Jurkat, Clone E6-1 (cell line): ENCODE results near the gene MED4.
"Not testable (repeated sequence)": the region's sequence is repeated elsewhere in the genome, so short reads cannot be mapped to it uniquely, and the experiment has no call there.

ENCODE experiments used
- DNase-seq: peaks from one replicate; pipeline ENCODE4 v3.0.0-alpha.2; 2011; ENCODE audit warnings: low read depth, low spot score
- H3K4me3 ChIP-seq: 2 replicates; pipeline ENCODE4 v1.5.1; 2011; ENCODE audit warnings: mild to moderate bottlenecking, low read length, control low read depth, moderate library complexity

MED4 gene

DNA sequence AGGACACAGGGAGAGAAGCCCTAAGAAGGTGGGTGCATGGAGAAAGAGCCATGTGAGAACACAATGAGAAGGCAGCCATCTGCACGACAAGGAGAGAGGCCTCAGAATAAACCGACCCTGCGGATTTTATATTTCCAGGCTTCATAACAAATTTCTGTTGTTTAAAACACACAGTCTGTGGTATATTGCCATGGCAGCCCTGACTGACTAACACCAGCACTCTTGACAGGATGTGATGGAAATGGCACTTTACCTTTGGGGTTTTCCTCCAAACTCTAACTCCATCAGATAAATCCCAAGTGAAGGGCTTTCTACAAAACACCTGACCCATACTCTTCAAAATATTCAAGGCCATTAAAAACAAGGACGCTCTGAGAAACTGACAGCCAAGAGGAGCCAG is 13.2 kb upstream of the MED4 start:
- no peak overlapping the region for H3K4me3 ChIP-seq
- DNase-seq: no peak

- H3K4me3 ChIP-seq: no peak overlapping the region
- no peak for DNase-seq
Measured at GRCh38 chr13:48097793-48098192, 2.9 kb upstream of the MED4 start.

DNA sequence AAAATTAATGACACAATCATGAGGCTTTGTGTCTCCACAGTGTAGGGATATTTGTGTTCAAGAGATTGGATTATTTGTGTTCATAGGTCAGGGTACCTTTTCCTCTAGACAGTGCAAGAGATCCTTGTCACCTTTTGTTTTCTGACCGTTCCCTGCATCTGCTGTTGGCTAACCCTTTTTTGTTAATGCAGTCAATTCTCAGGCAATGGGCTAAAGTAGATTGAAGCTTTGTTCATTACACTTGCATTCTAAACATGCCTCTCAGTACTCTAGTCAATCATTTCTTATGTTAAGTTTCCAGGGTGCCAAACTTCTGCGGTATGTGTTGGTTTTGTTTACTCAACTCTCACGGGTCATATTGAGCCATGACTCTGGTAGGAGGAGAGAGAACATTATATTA is 1.8 kb upstream of the MED4 start:
- DNase-seq: no peak
- H3K4me3 ChIP-seq: no peak overlapping the region

DNA sequence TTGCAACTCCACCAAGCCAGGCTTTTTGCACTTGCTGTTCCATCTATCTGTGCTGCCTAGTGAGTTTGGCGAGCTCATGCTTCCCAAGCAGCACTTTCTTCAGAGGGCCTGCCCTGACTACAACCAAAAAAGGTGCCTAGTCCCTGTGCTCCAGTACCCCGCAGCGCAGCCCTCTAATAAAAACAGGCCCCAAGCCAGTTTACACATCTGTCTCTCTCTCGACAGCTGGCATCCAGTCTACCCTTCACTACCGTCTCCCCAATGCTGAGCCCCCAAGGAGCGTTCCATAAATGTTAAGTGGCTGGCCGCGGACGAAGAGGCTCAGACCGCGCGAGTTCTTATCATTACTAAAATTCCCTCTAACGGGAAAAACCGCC is 512 bp downstream of the MED4 start:
- no peak for DNase-seq
- H3K4me3 ChIP-seq: peak overlapping the region; percentile 90

GRCh38 chr13:48093588-48093987 is 1.3 kb downstream of the MED4 start:
- peak overlapping the region; percentile 90 for H3K4me3 ChIP-seq
- DNase-seq: no peak

- H3K4me3 ChIP-seq: no peak overlapping the region
Measured at GRCh38 chr13:48086272-48086671, 8.6 kb downstream of the MED4 start.

DNA sequence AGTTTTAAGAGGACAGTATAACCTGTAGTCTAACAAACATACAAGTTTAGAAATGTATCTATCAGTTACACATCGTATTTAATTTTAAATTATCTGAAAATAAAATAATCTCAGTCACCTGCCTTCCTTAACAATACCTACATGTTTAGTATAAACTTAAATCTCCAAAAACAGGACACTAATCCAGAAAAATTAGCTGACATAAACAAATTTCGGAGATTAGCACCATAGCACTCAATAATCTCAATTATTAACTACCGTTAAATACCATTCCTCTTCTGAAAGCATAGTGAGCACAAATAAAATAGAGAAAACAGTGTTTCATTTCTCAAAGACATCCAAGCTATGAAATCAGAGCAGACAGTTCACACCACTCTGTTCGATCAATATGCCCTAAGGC is 13.2 kb downstream of the MED4 start:
- H3K4me3 ChIP-seq: no peak overlapping the region
- no peak for DNase-seq

More at GRCh38 chr13:48086272-48086671, 8.6 kb downstream of the MED4 start:
- no peak for DNase-seq

- H3K4me3 ChIP-seq: no peak overlapping the region
- DNase-seq: peak; percentile 54
Measured at GRCh38 chr13:48078251-48078656, 16.6 kb downstream of the MED4 start.

DNA sequence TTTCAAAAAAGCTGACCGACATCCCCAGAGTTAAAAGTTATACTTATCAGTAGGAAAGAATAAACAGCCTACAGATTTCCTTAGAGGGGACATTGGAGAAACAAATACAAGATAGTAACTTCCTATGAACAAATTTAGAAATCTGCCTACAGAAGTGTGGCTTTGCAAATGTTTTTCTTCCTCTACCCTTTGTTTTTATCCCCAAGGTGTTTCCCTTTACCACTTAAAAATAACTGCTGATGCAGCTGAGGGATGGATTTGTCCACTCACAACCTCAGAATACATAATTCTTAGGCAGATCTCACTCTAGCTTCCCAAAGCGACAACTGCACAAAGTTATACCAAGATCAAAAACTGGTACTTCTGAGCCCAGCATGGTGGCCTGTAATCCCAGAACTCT is 20.9 kb downstream of the MED4 start:
- no peak overlapping the region for H3K4me3 ChIP-seq
- DNase-seq: no peak

DNA sequence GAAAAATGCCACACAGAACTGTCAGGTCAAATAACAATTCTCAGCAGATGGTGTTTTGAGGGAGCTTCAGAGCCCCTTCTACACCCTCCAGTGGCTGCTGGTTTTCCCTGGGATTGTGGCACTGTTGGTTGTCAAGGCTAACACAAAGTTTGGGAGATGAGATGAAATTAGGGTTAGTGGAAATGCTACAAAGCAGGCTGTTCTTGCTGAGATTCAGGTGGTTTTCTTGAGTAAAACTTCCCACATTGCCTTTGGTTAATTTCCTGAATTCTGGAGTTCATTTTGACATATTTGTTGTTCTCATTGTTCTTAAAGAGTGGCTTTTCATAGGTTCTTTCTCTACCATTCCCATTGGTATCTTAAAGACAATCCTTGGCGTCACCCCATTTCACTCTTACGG is 22.1 kb downstream of the MED4 start:
- no peak overlapping the region for H3K4me3 ChIP-seq
- no peak for DNase-seq

GRCh38 chr13:48072304-48072703 is 22.6 kb downstream of the MED4 start:
- DNase-seq: no peak
- H3K4me3 ChIP-seq: no peak overlapping the region

DNA sequence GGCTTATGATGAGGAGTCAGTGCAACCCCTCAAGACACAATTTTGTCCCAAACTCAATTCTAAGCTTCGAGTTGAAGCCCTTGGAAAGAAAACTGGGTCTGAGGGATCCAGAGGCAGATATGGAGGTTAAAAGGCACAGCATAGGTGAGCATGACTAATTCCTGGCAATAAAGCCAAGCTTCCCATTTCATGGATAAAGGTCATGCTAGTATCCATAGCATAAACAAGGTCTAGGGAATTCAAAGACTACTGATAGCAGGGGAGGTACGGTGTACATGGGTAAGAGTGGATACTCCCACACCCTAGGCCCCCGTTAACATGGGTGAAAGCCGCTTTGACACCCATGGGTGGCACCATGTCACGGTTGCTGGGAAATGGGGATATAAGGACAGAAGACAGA is 24.0 kb downstream of the MED4 start:
- DNase-seq: no peak
- H3K4me3 ChIP-seq: no peak overlapping the region

GRCh38 chr13:48069573-48069972 is 25.3 kb downstream of the MED4 start:
- DNase-seq: no peak
- no peak overlapping the region for H3K4me3 ChIP-seq

GRCh38 chr13:48068952-48069351 is 26.0 kb downstream of the MED4 start:
- H3K4me3 ChIP-seq: no peak overlapping the region
- DNase-seq: no peak

DNA sequence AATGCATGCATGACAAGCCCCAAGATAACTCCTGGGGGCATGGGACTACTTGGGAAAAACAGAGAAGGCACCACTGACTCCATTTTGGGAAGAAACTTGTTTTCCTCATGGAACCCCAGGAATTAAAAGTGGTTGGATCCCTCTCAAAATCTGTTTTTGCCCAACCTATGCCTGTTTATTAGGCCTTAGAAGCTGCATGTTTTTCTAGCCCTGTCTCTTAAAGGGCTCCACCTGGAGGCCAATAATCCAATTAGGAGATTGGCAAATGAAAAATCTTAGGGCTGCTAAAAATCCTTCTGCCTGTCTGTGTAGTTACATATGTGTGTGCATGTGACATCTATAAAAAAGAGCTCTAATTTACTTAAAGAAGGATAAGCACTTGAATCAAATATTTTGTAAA is 26.9 kb downstream of the MED4 start:
- DNase-seq: peak; percentile 17
- no peak overlapping the region for H3K4me3 ChIP-seq

GRCh38 chr13:48066310-48066989 is 28.5 kb downstream of the MED4 start:
- H3K4me3 ChIP-seq: no peak overlapping the region
- DNase-seq: peak; percentile 61

DNA sequence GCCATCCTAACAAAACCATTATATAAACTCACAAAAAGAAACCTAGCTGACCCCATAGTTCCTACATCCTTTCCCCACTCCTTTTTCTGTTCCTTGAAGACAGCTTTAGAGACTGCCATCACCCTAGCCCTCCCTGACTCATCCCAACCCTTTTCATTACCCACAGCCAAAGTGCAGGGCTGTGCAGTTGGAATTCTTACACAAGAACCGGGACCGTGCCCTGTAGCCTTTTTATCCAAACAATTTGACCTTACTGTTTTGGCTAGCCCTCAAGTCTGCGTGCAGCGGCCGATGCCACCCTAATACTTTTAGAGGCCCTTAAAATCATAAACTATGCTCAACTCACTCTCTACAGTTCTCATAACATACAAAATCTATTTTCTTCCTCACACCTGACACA is 35.0 kb downstream of the MED4 start:
- not testable (repeated sequence) for DNase-seq, H3K4me3 ChIP-seq

- not testable (repeated sequence) for DNase-seq, H3K4me3 ChIP-seq
Measured at GRCh38 chr13:48058536-48058935, 36.4 kb downstream of the MED4 start.

- DNase-seq: no peak
- H3K4me3 ChIP-seq: no peak overlapping the region
Measured at GRCh38 chr13:48055712-48056111, 39.2 kb downstream of the MED4 start.

DNA sequence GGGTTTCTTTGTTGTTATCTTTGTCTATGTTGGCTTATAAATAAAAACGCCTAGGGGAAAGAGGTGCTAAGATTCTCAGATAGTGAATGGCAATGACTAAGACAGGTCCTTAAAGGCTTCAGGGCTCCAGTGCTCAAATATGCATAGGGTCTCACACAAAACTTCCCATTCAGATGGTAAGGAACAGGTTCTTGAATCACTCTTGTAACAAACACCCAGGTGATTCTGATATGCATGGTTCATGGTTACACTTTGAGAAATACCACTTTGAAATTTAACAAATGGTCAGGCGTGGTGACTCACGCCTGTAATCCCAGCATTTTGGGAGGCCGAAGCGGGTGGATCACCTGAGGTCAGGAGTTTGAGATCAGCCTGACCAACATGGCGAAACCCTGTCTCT is 40.3 kb downstream of the MED4 start:
- DNase-seq: no peak
- H3K4me3 ChIP-seq: no peak overlapping the region

GRCh38 chr13:48050550-48050949 is 44.4 kb downstream of the MED4 start:
- no peak overlapping the region for H3K4me3 ChIP-seq
- DNase-seq: no peak
